Stimulated activated CD8-positive, alpha-beta memory T cell treated with anti-CD3 and anti-CD28 coated beads, Interleukin-15, amount 100 ng/mL, for 4 hours (primary cell): ENCODE results near the gene AMIGO2.

Source experiments
- DNase-seq, 2 donors: peaks; one replicate each; pipeline ENCODE4 v3.0.0-alpha.2; 2020; ENCODE audit warnings: low read depth in 2 of 2

The AMIGO2 gene

GRCh38 chr12:47097276-47097896 is 17.6 kb upstream of the AMIGO2 start:
- no peak for DNase-seq

GRCh38 chr12:47095446-47096236 is 15.9 kb upstream of the AMIGO2 start:
- no peak for DNase-seq

- no peak for DNase-seq
Observed at GRCh38 chr12:47094804-47095203, 15.0 kb upstream of the AMIGO2 start.

GRCh38 chr12:47091009-47091408 is 11.2 kb upstream of the AMIGO2 start:
- DNase-seq: no peak

GRCh38 chr12:47088021-47088944 is 8.5 kb upstream of the AMIGO2 start:
- DNase-seq: no peak

- DNase-seq: no peak
Observed at GRCh38 chr12:47087088-47087688, 7.4 kb upstream of the AMIGO2 start.

GRCh38 chr12:47085815-47086252 is 6.1 kb upstream of the AMIGO2 start:
- no peak for DNase-seq

- DNase-seq: no peak
Observed at GRCh38 chr12:47084172-47084571, 4.4 kb upstream of the AMIGO2 start.

- no peak for DNase-seq
Observed at GRCh38 chr12:47082796-47083621, 3.2 kb upstream of the AMIGO2 start.

GRCh38 chr12:47082283-47082682 is 2.5 kb upstream of the AMIGO2 start:
- no peak for DNase-seq

GRCh38 chr12:47080725-47081502 is 1.2 kb upstream of the AMIGO2 start:
- peak in 1 of 2 donors; percentile 17 for DNase-seq

- DNase-seq: peak in 1 of 2 donors; percentile 31
Observed at GRCh38 chr12:47079981-47080724, 394 bp upstream of the AMIGO2 start.

- DNase-seq: peak in 1 of 2 donors; percentile 5
Observed at GRCh38 chr12:47078733-47079467, 859 bp downstream of the AMIGO2 start.

GRCh38 chr12:47078086-47078395 is 1.7 kb downstream of the AMIGO2 start:
- no peak for DNase-seq

- DNase-seq: no peak
Observed at GRCh38 chr12:47077206-47078085, 2.3 kb downstream of the AMIGO2 start.

GRCh38 chr12:47075192-47076084 is 4.3 kb downstream of the AMIGO2 start:
- DNase-seq: no peak

- DNase-seq: no peak
Observed at GRCh38 chr12:47074757-47075156, 5.0 kb downstream of the AMIGO2 start.
